GM12865 (cell line): ENCODE measurements around the gene SDC4.

Experiments
- DNase-seq: peaks from one replicate; pipeline ENCODE4 v3.0.0; 2010; ENCODE audit warnings: low read depth
- H3K4me3 ChIP-seq: 2 replicates; pipeline ENCODE4 v1.5.1; 2011; ENCODE audit warnings: mild to moderate bottlenecking, low read depth, low read length, control low read depth
- CTCF ChIP-seq: IDR thresholded peaks from 2 replicates; pipeline ENCODE4 v1.5.1; 2011; ENCODE audit warnings: low read length, control low read depth, low read depth, inconsistent platforms; ENCODE audit not compliant: insufficient read depth; ENCODE audit errors: missing control alignments

The SDC4 gene

GRCh38 chr20:45339799-45340198 is 8.4 kb downstream of the SDC4 start:
- no peak for DNase-seq
- H3K4me3 ChIP-seq: no peak overlapping the region
- TF ChIP-seq CTCF: no peak

GRCh38 chr20:45339084-45339483 is 9.1 kb downstream of the SDC4 start:
- TF ChIP-seq CTCF: no peak

DNA sequence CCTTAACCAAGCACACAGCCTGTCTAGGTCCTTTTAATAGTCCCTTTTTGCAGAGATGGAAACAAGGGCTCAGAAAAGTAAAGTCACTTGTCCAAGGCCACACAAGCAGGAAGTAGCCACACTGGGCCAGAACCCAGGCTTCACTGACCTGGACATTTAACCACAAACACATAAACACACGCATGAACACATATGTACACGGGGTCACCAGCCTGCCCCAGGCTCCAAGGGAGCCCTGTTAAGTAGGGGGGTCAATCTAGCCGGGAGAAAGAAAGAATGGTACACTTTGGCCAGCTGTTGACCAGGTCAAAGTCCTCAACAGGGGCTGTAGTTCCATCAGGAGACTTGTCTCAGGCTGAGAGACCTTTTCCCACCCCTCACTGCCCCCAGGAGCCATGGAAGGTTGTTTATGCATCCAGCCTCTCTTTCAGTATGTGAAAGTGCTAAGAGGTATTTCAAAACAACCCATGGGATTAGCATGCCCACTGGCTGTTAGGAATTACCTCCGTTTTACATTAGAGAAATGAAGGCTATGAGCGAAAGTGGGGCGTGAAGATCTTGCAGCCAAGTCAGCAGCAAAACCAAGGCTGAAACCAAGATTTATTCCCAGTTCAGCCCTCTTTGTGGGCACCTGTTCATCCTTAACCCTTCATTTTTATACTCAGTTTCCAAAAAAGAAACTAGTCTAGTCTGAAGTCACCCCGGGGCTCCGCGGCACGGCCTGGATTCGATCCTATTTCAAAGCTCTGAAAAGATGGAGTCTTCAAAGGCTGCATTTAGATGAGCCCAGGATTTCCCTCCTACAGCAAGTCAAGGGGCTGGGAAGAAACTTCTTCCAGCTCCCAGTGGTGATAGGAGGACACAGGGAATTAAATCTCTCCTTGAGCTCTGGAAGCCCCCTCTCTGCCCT is 9.8 kb downstream of the SDC4 start:
- no peak for DNase-seq
- H3K4me3 ChIP-seq: no peak overlapping the region
- no peak for TF ChIP-seq CTCF

More at GRCh38 chr20:45339084-45339483, 9.1 kb downstream of the SDC4 start:
- DNase-seq: no peak
- H3K4me3 ChIP-seq: no peak overlapping the region

- DNase-seq: no peak
- no peak overlapping the region for H3K4me3 ChIP-seq
- TF ChIP-seq CTCF: no peak
Measured at GRCh38 chr20:45337367-45338120, 10.7 kb downstream of the SDC4 start.

GRCh38 chr20:45336530-45337366 is 11.5 kb downstream of the SDC4 start:
- no peak for DNase-seq
- H3K4me3 ChIP-seq: no peak overlapping the region
- no peak for TF ChIP-seq CTCF

DNA sequence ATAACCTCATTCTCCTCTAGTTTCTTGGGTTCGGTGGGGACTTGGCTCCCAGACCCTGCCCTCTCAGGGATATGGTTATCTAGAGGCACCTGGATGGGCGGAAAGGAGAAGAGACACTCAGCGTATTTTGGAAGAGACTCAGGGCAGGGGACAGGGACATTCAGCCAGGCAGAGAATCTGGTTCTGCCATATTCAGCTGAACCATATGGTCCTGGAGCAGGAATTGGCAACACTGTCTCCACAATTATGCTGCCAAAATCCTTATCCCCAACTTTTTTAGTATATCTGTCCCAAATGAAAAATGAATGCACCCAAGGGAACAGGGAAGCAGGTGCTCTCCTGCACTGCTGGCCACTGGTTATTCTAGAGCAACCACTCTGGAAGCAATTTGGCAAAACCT is 17.7 kb downstream of the SDC4 start:
- no peak overlapping the region for H3K4me3 ChIP-seq
- DNase-seq: no peak
- TF ChIP-seq CTCF: no peak
